Keratinocyte (primary cell): Measurements from ENCODE around the gene SMARCD1. TPM values are rescaled to one million over a fixed set of nuclear protein-coding genes. Genes with fewer than 3 reads are reported as not detected.

Experiments
- DNase-seq: peaks from one replicate; pipeline ENCODE4 v3.0.0-alpha.2; 2011; ENCODE audit warnings: low read depth, missing footprints, low spot score
- FAIRE-seq: peaks from 2 replicates; lab custom pipeline; 2011; peaks lifted over from hg19 to GRCh38; lab: Jason Lieb, UNC
- H2AFZ ChIP-seq: 2 replicates; pipeline ENCODE4 v1.6.0; 2012; ENCODE audit warnings: low read length, control low read depth, inconsistent platforms; ENCODE audit not compliant: control insufficient read depth
- H3K27ac ChIP-seq: 2 replicates; pipeline ENCODE4 v1.5.1; 2011; ENCODE audit warnings: low read length; ENCODE audit not compliant: control insufficient read depth, insufficient read depth
- H3K27me3 ChIP-seq: 3 replicates; pipeline ENCODE4 v1.6.0; 2011; ENCODE audit warnings: low read length; ENCODE audit not compliant: control insufficient read depth, insufficient read depth; ENCODE audit errors: extremely low read depth
- H3K36me3 ChIP-seq, 2 experiments: 2 replicates in 1 of 2; 3 replicates in 1 of 2; pipeline ENCODE4 v1.5.1; 2011; ENCODE audit warnings: low read length in 2 of 2, mild to moderate bottlenecking in 1 of 2; ENCODE audit not compliant: control insufficient read depth in 2 of 2, insufficient read depth in 2 of 2; ENCODE audit errors: extremely low read depth in 1 of 2
- H3K4me1 ChIP-seq: 3 replicates; pipeline ENCODE4 v1.5.1; 2011; ENCODE audit warnings: low read length; ENCODE audit not compliant: control insufficient read depth, insufficient read depth; ENCODE audit errors: extremely low read depth
- H3K4me2 ChIP-seq: 3 replicates; pipeline ENCODE4 v1.6.0; 2011; ENCODE audit warnings: low read depth, low read length; ENCODE audit not compliant: control insufficient read depth, insufficient read depth; ENCODE audit errors: extremely low read depth
- H3K4me3 ChIP-seq, 3 experiments: fragments of 200-600 bp in 1 of 3; sonication (generic) in 1 of 3; 2 replicates in 2 of 3; 3 replicates in 1 of 3; pipeline ENCODE4 v1.5.1; 2011 to 2016; ENCODE audit warnings: low read length in 3 of 3, mild to moderate bottlenecking in 3 of 3, control low read depth in 2 of 3, inconsistent platforms in 1 of 3, low read depth in 1 of 3, mixed read lengths in 1 of 3, mixed run types in 1 of 3, moderate library complexity in 1 of 3; ENCODE audit not compliant: control insufficient read depth in 2 of 3, insufficient read depth in 2 of 3; ENCODE audit errors: extremely low read depth in 1 of 3
- H3K79me2 ChIP-seq: 2 replicates; pipeline ENCODE4 v1.6.0; 2012; ENCODE audit warnings: low read length; ENCODE audit not compliant: control insufficient read depth, insufficient read depth
- H3K9ac ChIP-seq: 3 replicates; pipeline ENCODE4 v1.6.0; 2011; ENCODE audit warnings: low read length; ENCODE audit not compliant: control insufficient read depth, insufficient read depth; ENCODE audit errors: extremely low read depth
- H3K9me1 ChIP-seq: 3 replicates; pipeline ENCODE4 v1.6.0; 2011; ENCODE audit warnings: low read length; ENCODE audit not compliant: control insufficient read depth, insufficient read depth; ENCODE audit errors: extremely low read depth
- H3K9me3 ChIP-seq: 2 replicates; pipeline ENCODE4 v1.5.1; 2012; ENCODE audit warnings: low read depth, low read length; ENCODE audit not compliant: control insufficient read depth
- H4K20me1 ChIP-seq: 3 replicates; pipeline ENCODE4 v1.6.0; 2011; ENCODE audit warnings: low read length; ENCODE audit not compliant: control insufficient read depth, insufficient read depth; ENCODE audit errors: extremely low read depth
- CTCF ChIP-seq, 3 experiments: IDR thresholded peaks in 1 of 3; conservative IDR thresholded peaks in 1 of 3; optimal IDR thresholded peaks in 1 of 3; 2 replicates in 2 of 3; 3 replicates in 1 of 3; pipeline versions ENCODE3 to v1.5.1; 2011; ENCODE audit warnings: low read length in 3 of 3, mild to moderate bottlenecking in 3 of 3, moderate library complexity in 2 of 3, control low read depth in 1 of 3, inconsistent platforms in 1 of 3; ENCODE audit not compliant: insufficient read depth in 2 of 3; ENCODE audit errors: extremely low read depth in 1 of 3
- EZH2 ChIP-seq: IDR thresholded peaks from one replicate; pipeline ENCODE4 v1.6.1; 2012; ENCODE audit warnings: inconsistent platforms, mild to moderate bottlenecking, low read length, moderate library complexity
- dilution Hi-C: fragments of 300-500 bp; cut with MboI; formaldehyde crosslinking; loops from one replicate; pipeline ENCODE4 v1.7.0; 2020; ENCODE audit warnings: low sequenced_read_pairs; ENCODE audit not compliant: extremely low pct_ligation_motif_present
- polyA plus RNA-seq, 5 experiments: library from polyadenylated mRNA; depleted of rRNA in 3 of 5; stranded (reverse) in 3 of 5; stranded (forward) in 1 of 5; unstranded in 1 of 5; fragments of >200 nt; gene quantifications; 1 replicate in 1 of 5; 2 replicates in 3 of 5; 3 replicates in 1 of 5; pipeline versions ENCODE4 v1.2.1 to v1.2.3, GENCODE V29; 2011 to 2012; ENCODE audit warnings: missing spikeins in 2 of 5, low read depth in 1 of 5, low replicate concordance in 1 of 5

Gene SMARCD1
- polyA plus RNA-seq, 1 donor (not counting 4 experiments of a cell fraction or from before 2014, with no cell fraction given): 56.6 TPM

GRCh38 chr12:50069539-50069938, 15.6 kb upstream of the SMARCD1 start:
- H3K36me3 ChIP-seq: peaks cover 0 to 1% of the 10 kb centered on the region in 2 experiments
- no peak for TF ChIP-seq CTCF (optimal IDR thresholded peaks at IDR 0.05 in 1 of 3, IDR thresholded peaks at IDR 0.05 in 1 of 3, conservative IDR thresholded peaks at IDR 0.05 in 1 of 3; ENCODE audit: extremely low read depth in 1 of 3, insufficient read depth in 2 of 3, low read length in 3 of 3)
- no peak for TF ChIP-seq EZH2
- no peak overlapping the region for H2AFZ ChIP-seq
- dilution Hi-C loops: loop anchor here (10.0 to 25.0 kb wide), 2 partner anchors 65 to 207 kb away; no protein-coding TSS in a partner anchor
- H3K4me3 ChIP-seq: no peak overlapping the region
- H4K20me1 ChIP-seq: no peaks in the 10 kb centered on the region
- H3K27me3 ChIP-seq: no peaks in the 10 kb centered on the region
- no peak overlapping the region for H3K4me2 ChIP-seq
- no peak overlapping the region for H3K9ac ChIP-seq
- no peaks in the 10 kb centered on the region for H3K9me1 ChIP-seq
- no peaks in the 10 kb centered on the region for H3K79me2 ChIP-seq
- no peak for DNase-seq
- no peaks in the 10 kb centered on the region for H3K9me3 ChIP-seq
- H3K4me1 ChIP-seq: peaks cover 4% of the 10 kb centered on the region
- no peak for FAIRE-seq
- H3K27ac ChIP-seq: no peak overlapping the region

- FAIRE-seq: peak; percentile 60
- no peak overlapping the region for H3K9ac ChIP-seq
Observed at GRCh38 chr12:50070314-50071060, 14.7 kb upstream of the SMARCD1 start.

More at GRCh38 chr12:50070314-50071060, 14.7 kb upstream of the SMARCD1 start:
- dilution Hi-C loops: loop anchor here (25.0 kb wide), 1 partner anchor 208 kb away; no protein-coding TSS in a partner anchor
- no peak overlapping the region for H3K4me3 ChIP-seq
- peaks cover 7% of the 10 kb centered on the region for H3K4me1 ChIP-seq
- no peaks in the 10 kb centered on the region for H3K27me3 ChIP-seq
- peak overlapping the region; percentile 73 for H2AFZ ChIP-seq
- peaks cover 0 to 1% of the 10 kb centered on the region in 2 experiments for H3K36me3 ChIP-seq
- TF ChIP-seq EZH2 (no peak), CTCF (optimal IDR thresholded peaks at IDR 0.05 in 1 of 3, IDR thresholded peaks at IDR 0.05 in 1 of 3, conservative IDR thresholded peaks at IDR 0.05 in 1 of 3; ENCODE audit: extremely low read depth in 1 of 3, insufficient read depth in 2 of 3, low read length in 3 of 3) (peak; percentile 93 to 98 (median 97))
- no peak for DNase-seq
- no peaks in the 10 kb centered on the region for H3K9me1 ChIP-seq
- H3K4me2 ChIP-seq: peak overlapping the region; percentile 41
- H4K20me1 ChIP-seq: no peaks in the 10 kb centered on the region
- no peak overlapping the region for H3K27ac ChIP-seq
- H3K79me2 ChIP-seq: no peaks in the 10 kb centered on the region
- no peaks in the 10 kb centered on the region for H3K9me3 ChIP-seq
